Neural cell (in vitro differentiated cells): ENCODE results near the gene TULP4. TPM values are rescaled to one million over a fixed set of nuclear protein-coding genes. Genes with fewer than 3 reads are reported as not detected.

Source experiments
- H2AFZ ChIP-seq: fragments of 200-600, 300-800 bp; sonication (generic), shearing (Covaris generic); 2 replicates; pipeline ENCODE4 v1.6.0; 2014; ENCODE audit warnings: low read depth, mild to moderate bottlenecking, antibody characterized with exemption, low read length, moderate library complexity
- H3F3A ChIP-seq: fragments of 200-600 bp; shearing (Covaris generic); 2 replicates; pipeline ENCODE4 v1.6.1; 2016; ENCODE audit warnings: mild to moderate bottlenecking, moderate library complexity, mixed read lengths, antibody characterized with exemption, low read length; ENCODE audit not compliant: insufficient read depth, poor library complexity, severe bottlenecking
- H3K27ac ChIP-seq: fragments of 200-600, 300-800 bp; sonication (generic), shearing (Covaris generic); 2 replicates; pipeline ENCODE4 v1.5.1; 2014; ENCODE audit warnings: mild to moderate bottlenecking, low read length, moderate library complexity
- H3K27me3 ChIP-seq: fragments of 300-800, 200-600 bp; sonication (generic), shearing (Covaris generic); 2 replicates; pipeline ENCODE4 v1.6.0; 2014; ENCODE audit warnings: mild to moderate bottlenecking, low read depth, low read length, moderate library complexity; ENCODE audit not compliant: insufficient read depth
- H3K36me3 ChIP-seq: fragments of 300-800, 200-600 bp; sonication (generic), shearing (Covaris generic); 2 replicates; pipeline ENCODE4 v1.5.1; 2014; ENCODE audit warnings: mild to moderate bottlenecking, antibody characterized with exemption, low read length, moderate library complexity; ENCODE audit not compliant: insufficient read depth
- H3K4me2 ChIP-seq: fragments of 300-800, 200-600 bp; sonication (generic), shearing (Covaris generic); 2 replicates; pipeline ENCODE4 v1.6.0; 2014; ENCODE audit warnings: mild to moderate bottlenecking, low read length
- H3K4me3 ChIP-seq: fragments of 300-800, 200-600 bp; sonication (generic), shearing (Covaris generic); 2 replicates; pipeline ENCODE4 v1.5.1; 2014; ENCODE audit warnings: mild to moderate bottlenecking, low read length, moderate library complexity
- H3K79me2 ChIP-seq: fragments of 200-600 bp; shearing (Covaris generic); replicated peaks from 2 replicates; pipeline ENCODE4 v1.6.0; 2014; ENCODE audit warnings: mild to moderate bottlenecking, low read length, moderate library complexity; ENCODE audit not compliant: insufficient read depth
- H3K9ac ChIP-seq: fragments of 300-800, 200-600 bp; sonication (generic), shearing (Covaris generic); 2 replicates; pipeline ENCODE4 v1.6.1; 2016; ENCODE audit warnings: mild to moderate bottlenecking, low read length, mixed read lengths
- H3K9me2 ChIP-seq: fragments of 200-600 bp; shearing (Covaris generic); 2 replicates; pipeline ENCODE4 v1.6.1; 2016; ENCODE audit warnings: mild to moderate bottlenecking, low read length, mixed read lengths; ENCODE audit not compliant: insufficient read depth
- H3K9me3 ChIP-seq: fragments of 200-600, 300-800 bp; sonication (generic), shearing (Covaris generic); 2 replicates; pipeline ENCODE4 v1.6.1; 2016; ENCODE audit warnings: mild to moderate bottlenecking, mixed run types, low read length, moderate library complexity, mixed read lengths
- H4K20me1 ChIP-seq: fragments of 200-600 bp; shearing (Covaris generic); 2 replicates; pipeline ENCODE4 v1.6.1; 2016; ENCODE audit warnings: mild to moderate bottlenecking, mixed run types; ENCODE audit not compliant: insufficient read depth
- CTCF ChIP-seq: fragments of 450-650 bp; IDR thresholded peaks from 2 replicates; pipeline ENCODE4 v1.5.1; 2014; ENCODE audit warnings: antibody characterized with exemption, mild to moderate bottlenecking, moderate library complexity; ENCODE audit not compliant: poor library complexity, severe bottlenecking
- EP300 ChIP-seq: fragments of 450-650 bp; conservative IDR thresholded peaks from 2 replicates; pipeline ENCODE4 v1.6.1; 2014; ENCODE audit warnings: antibody characterized with exemption, mild to moderate bottlenecking, moderate library complexity; ENCODE audit not compliant: poor library complexity, severe bottlenecking
- EZH2 ChIP-seq: fragments of 200-600, 300-800 bp; shearing (Covaris generic), sonication (generic); IDR thresholded peaks from 2 replicates; pipeline ENCODE4 v1.6.1; 2014; ENCODE audit warnings: antibody characterized with exemption, low read length, borderline replicate concordance, mild to moderate bottlenecking; ENCODE audit not compliant: insufficient read depth, poor library complexity, severe bottlenecking
- MXI1 ChIP-seq: fragments of 450-650 bp; conservative IDR thresholded peaks from 2 replicates; pipeline ENCODE4 v1.6.1; 2014; ENCODE audit warnings: antibody characterized with exemption, mild to moderate bottlenecking; ENCODE audit not compliant: poor library complexity, severe bottlenecking
- POLR2AphosphoS5 ChIP-seq: IDR thresholded peaks from 2 replicates; pipeline ENCODE4 v1.6.1; 2012
- RAD21 ChIP-seq: fragments of 450-650 bp; conservative IDR thresholded peaks from 2 replicates; pipeline ENCODE4 v1.6.1; 2014; ENCODE audit warnings: antibody characterized with exemption, mild to moderate bottlenecking, moderate library complexity
- REST ChIP-seq: IDR thresholded peaks from 2 replicates; pipeline ENCODE4 v1.6.1; 2012; ENCODE audit warnings: borderline replicate concordance
- SMC3 ChIP-seq: fragments of 450-650 bp; conservative IDR thresholded peaks from 2 replicates; pipeline ENCODE4 v1.6.1; 2014; ENCODE audit warnings: antibody characterized with exemption, mild to moderate bottlenecking, moderate library complexity; ENCODE audit not compliant: poor library complexity
- TAF1 ChIP-seq: IDR thresholded peaks from 2 replicates; pipeline ENCODE4 v1.6.1; 2012; ENCODE audit warnings: low read depth
- polyA plus RNA-seq: library from polyadenylated mRNA; depleted of rRNA; stranded (reverse); fragments of >200 nt; gene quantifications from 2 replicates; pipeline ENCODE4 v1.2.3, GENCODE V29; 2014

TULP4 gene
- polyA plus RNA-seq, 1 donor from 2014 or later, result 30.6 TPM

- no peak overlapping the region for H3K4me2 ChIP-seq
These were observed 83.9 kb downstream of the TULP4 start for GRCh38 chr6:158396136-158396535.

GRCh38 chr6:158397578-158397977, 85.3 kb downstream of the TULP4 start:
- no peaks in the 10 kb centered on the region for H3K79me2 ChIP-seq
- H3K36me3 ChIP-seq, result no peaks in the 10 kb centered on the region
- H4K20me1 ChIP-seq, result no peaks in the 10 kb centered on the region
- H3K9me3 ChIP-seq, result no peaks in the 10 kb centered on the region
- H2AFZ ChIP-seq, result no peak overlapping the region
- no peak overlapping the region for H3K9ac ChIP-seq
- H3K9me2 ChIP-seq, result no peaks in the 10 kb centered on the region
- H3K4me3 ChIP-seq, result no peak overlapping the region
- H3F3A ChIP-seq, result no peaks in the 10 kb centered on the region
- no peak overlapping the region for H3K27ac ChIP-seq
- H3K27me3 ChIP-seq, result no peaks in the 10 kb centered on the region
- no peak overlapping the region for H3K4me2 ChIP-seq
- TF ChIP-seq MXI1, result no peak
- TF ChIP-seq REST, result no peak
- no peak for TF ChIP-seq POLR2AphosphoS5
- no peak for TF ChIP-seq SMC3
- no peak for TF ChIP-seq RAD21
- no peak for TF ChIP-seq TAF1
- TF ChIP-seq EP300, result no peak

More at GRCh38 chr6:158396136-158396535, 83.9 kb downstream of the TULP4 start:
- peaks cover 3% of the 10 kb centered on the region for H3K79me2 ChIP-seq
- no peaks in the 10 kb centered on the region for H3K27me3 ChIP-seq
- H4K20me1 ChIP-seq, result no peaks in the 10 kb centered on the region
- no peak for TF ChIP-seq MXI1
- no peak for TF ChIP-seq EZH2
- TF ChIP-seq RAD21, result no peak
- TF ChIP-seq REST, result no peak
- no peak for TF ChIP-seq CTCF
- TF ChIP-seq SMC3, result no peak
- no peak for TF ChIP-seq EP300
- no peak for TF ChIP-seq TAF1
- TF ChIP-seq POLR2AphosphoS5, result no peak
- H3F3A ChIP-seq, result no peaks in the 10 kb centered on the region
- no peaks in the 10 kb centered on the region for H3K36me3 ChIP-seq
- H3K27ac ChIP-seq, result no peak overlapping the region
- no peak overlapping the region for H2AFZ ChIP-seq
- H3K9me2 ChIP-seq, result no peaks in the 10 kb centered on the region
- H3K9ac ChIP-seq, result no peak overlapping the region
- H3K4me3 ChIP-seq, result no peak overlapping the region
- H3K9me3 ChIP-seq, result peaks cover 3% of the 10 kb centered on the region
